ENCODE measurements around the gene CCDC80.

DNA sequence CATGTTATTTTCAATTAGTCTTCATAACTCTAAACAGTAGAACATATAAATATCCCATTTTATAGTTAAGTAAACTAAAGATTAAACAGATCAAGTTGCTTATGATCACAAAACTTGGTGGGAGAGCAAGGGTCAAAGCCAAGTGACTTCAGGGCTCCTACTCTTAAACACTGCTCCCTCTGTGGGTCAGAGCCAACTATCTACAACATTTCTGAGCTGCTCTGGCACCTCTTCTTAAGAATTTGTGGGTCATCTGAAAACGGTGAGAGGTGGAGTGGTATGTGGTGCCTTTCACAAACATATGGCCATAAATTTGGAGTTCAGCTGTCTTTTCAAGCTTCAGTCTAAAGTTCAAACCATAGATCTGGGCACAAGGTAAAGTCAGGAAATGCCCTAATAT, 90.1 kb downstream of the CCDC80 start:
- TF ChIP-seq, protein P1, sequence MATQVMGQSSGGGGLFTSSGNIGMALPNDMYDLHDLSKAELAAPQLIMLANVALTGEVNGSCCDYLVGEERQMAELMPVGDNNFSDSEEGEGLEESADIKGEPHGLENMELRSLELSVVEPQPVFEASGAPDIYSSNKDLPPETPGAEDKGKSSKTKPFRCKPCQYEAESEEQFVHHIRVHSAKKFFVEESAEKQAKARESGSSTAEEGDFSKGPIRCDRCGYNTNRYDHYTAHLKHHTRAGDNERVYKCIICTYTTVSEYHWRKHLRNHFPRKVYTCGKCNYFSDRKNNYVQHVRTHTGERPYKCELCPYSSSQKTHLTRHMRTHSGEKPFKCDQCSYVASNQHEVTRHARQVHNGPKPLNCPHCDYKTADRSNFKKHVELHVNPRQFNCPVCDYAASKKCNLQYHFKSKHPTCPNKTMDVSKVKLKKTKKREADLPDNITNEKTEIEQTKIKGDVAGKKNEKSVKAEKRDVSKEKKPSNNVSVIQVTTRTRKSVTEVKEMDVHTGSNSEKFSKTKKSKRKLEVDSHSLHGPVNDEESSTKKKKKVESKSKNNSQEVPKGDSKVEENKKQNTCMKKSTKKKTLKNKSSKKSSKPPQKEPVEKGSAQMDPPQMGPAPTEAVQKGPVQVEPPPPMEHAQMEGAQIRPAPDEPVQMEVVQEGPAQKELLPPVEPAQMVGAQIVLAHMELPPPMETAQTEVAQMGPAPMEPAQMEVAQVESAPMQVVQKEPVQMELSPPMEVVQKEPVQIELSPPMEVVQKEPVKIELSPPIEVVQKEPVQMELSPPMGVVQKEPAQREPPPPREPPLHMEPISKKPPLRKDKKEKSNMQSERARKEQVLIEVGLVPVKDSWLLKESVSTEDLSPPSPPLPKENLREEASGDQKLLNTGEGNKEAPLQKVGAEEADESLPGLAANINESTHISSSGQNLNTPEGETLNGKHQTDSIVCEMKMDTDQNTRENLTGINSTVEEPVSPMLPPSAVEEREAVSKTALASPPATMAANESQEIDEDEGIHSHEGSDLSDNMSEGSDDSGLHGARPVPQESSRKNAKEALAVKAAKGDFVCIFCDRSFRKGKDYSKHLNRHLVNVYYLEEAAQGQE (IDR thresholded peaks at IDR 0.05; ENCODE audit: insufficient replicate concordance, low read depth): no peak
- no peak for TF ChIP-seq POLR2AphosphoS5 (IDR thresholded peaks at IDR 0.05; ENCODE audit: low read depth)
- TF ChIP-seq CTCF (IDR thresholded peaks at IDR 0.05; ENCODE audit: insufficient read depth, low read length): no peak

All from HL-60 (cell line).